GM18517 (cell line): ENCODE data around the gene PCGF1.
"Not testable (repeated sequence)": the region's sequence is repeated elsewhere in the genome, so short reads cannot be mapped to it uniquely, and the experiment has no call there.

ENCODE experiments used
- ATAC-seq: cut with Tn5 transposase; IDR thresholded peaks from one replicate; pipeline ENCODE4 v1.9.1; 2021; ENCODE audit warnings: mild to moderate bottlenecking, moderate library complexity; ENCODE audit not compliant: unreplicated experiment

The PCGF1 gene

GRCh38 chr2:74499940-74500577 is 7.4 kb downstream of the PCGF1 start:
- no peak for ATAC-seq

- ATAC-seq: no peak
Observed at GRCh38 chr2:74499267-74499939, 8.1 kb downstream of the PCGF1 start, which contains the start of gene LBX2. Gene LBX2 (minus strand): TSS chr2:74499603. CDS start chr2:74499537, 66 bp downstream.

DNA sequence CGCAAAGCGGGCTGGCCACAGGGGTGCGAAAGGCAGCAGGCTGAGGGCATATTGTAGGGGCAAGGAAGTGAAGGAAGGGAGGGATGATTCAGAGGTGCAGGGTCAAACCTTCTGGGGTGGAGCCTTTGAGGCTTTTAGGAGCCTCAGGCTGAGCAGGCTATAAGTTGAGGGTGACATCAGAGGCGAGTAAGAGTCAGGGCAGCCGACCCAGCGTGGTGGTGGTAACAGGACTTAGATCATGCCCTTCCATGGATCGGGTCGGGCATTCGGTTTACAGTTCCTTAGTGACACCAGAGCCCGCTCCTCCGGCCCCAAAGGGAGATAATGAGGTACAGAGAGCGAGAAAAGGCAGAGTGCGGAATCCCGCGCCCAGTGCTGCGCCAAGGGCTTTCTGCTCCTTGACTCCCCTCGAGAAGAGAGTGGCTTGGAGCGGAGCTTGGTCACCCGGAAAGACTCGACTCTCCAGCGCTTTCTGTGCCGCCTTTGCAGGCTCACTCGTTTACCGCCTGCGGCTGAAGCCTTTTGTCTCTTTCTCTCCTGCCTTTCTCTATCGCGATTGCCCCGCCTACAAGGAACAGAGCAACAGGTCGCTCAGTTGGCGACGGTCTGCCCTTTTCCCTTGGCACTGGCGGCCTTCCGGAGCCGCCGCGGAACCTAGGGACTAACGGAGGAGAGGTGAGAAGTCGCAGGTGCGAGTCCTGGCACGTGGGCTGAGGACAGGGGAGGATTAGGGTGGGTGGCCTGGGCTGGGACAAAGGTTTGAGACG is 8.8 kb downstream of the PCGF1 start:
- ATAC-seq: no peak

DNA sequence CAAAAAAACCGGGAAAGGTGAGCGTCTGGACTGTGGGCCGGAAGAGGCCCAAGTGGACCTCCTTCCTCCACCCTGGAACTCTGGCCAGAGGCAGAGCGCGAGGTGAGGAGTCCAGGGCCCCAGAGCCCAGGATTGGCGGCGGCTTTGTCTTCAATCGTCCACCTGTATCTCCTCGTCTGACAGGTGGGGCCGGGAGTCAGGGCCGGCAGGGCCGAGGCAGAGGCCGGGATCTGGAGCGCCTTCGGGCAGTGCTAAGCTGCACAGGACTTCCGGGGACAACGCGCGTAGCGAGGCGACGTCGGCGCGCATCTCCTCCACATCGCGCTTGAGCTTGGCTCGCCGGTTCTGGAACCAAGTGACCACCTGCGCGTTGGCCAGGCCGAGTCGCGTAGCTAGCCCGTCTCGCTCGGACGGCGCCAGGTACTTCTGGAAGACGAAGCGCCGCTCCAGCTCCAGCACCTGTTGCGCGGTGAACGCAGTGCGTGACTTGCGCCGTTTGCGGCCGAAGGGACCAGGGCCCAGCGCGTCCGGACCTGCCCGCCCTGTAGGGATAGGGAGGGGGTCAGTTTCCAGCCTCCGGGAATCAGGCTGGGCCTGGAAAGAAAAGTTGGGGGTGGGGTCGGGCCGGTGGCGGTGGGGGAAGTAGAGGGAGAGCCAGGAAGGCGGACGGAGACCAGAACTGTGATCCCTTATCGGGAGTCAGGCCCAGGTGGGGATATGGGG is 9.6 kb downstream of the PCGF1 start:
- no peak for ATAC-seq

DNA sequence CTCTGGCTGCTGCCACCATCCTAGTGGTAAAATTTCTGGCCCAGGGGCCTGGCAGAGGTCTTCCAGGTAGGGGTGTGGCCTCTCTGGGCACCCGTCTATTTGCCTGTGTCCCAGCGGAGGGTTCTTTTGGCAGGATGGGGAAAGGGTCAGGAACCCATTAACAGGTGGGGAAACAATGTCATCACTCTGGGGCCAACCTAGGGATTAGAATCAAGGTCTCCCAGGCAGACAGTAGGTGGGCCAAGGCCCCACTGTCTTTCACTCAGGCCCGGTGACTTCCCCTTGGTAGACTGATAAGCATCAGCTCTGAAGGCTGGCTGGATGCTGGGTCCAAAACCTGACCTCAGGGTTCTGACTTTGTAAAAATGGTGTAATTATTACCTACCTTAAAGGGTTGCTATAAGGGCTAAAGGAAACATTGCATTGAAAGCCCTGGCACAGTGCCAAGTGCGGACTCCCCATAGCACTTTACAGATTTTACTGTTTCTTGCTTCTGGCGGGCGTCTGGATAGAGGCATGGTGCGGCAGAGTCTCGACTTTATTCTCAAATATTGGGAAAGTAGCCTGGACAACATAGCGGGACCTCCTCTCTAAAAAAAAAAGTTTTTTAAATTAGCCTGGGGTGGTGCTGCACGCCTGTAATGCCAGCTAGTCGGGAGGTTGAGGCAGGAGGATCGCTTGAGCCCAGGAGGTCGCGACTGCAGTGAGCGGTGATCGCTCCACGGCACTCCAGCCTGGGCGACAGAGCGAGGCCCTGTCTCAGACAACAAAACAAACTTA is 10.3 kb downstream of the PCGF1 start:
- no peak for ATAC-seq

GRCh38 chr2:74495440-74495839 is 12.1 kb downstream of the PCGF1 start:
- no peak for ATAC-seq

GRCh38 chr2:74493546-74493945 is 13.9 kb downstream of the PCGF1 start:
- no peak for ATAC-seq

DNA sequence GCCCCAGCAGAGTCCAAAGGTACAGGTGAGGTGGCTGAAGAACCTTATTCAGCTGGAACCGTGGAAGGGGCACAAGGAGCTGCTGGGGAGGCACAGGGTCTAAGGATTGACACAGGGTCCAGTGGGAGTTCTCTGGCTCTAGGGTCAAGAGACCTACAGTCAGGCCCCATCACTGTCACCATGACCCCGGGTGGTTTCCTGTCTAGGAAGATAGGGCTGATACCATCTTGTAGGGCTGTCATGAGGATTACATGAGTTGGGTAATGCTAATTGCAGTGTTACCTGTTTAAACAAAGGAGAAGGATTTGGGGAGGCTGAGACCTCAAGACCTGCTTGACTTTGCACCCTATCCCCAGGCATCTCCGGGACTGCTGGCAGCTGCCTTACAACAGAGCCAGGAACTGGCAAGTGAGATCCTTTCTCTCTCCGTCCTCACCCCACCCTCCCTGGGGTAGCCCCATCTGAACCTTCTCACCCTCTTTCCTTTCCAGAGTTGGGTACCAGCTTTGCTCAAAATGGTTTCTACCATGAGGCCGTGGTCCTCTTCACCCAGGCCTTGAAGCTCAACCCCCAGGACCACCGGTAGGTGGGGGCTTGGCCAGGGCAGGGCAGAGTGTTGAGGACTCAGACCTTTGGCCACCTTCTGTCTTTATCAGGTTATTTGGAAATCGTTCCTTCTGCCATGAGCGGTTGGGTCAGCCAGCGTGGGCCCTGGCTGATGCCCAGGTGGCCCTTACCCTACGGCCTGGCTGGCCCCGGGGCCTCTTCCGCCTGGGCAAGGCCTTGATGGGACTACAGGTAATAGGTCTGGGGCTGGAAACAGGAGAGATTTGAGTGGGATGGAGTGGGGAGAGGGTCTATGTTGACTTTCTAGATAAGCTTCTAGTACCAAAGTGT is 15.6 kb downstream of the PCGF1 start:
- ATAC-seq: no peak

GRCh38 chr2:74489906-74490305 is 17.6 kb downstream of the PCGF1 start:
- no peak for ATAC-seq

- no peak for ATAC-seq
Observed at GRCh38 chr2:74488643-74489481, 18.6 kb downstream of the PCGF1 start.

GRCh38 chr2:74486141-74486540 is 21.4 kb downstream of the PCGF1 start:
- no peak for ATAC-seq

DNA sequence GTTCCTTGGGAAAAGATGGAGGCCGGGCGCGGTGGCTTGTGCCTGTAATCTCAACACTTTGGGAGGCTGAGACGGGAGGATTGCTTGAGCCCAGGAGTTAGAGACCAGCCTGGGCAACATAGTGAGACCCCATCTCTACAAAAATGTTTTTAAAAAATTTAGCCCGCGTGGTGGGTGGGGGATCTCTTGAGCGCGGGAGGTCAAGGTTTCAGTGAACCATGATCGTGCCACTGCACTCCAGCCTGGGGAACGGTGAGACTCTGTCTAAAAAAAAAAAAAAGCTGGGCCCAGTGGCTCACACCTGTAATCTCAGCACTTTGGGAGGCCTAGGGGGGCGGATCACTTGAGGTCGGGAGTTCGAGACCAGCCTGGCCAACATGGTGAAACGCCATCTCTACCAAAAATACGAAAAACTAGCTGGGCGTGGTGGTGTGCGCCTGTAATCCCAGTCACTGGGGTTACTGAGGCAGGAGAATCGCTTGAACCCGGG is 23.8 kb downstream of the PCGF1 start:
- not testable (repeated sequence) for ATAC-seq

DNA sequence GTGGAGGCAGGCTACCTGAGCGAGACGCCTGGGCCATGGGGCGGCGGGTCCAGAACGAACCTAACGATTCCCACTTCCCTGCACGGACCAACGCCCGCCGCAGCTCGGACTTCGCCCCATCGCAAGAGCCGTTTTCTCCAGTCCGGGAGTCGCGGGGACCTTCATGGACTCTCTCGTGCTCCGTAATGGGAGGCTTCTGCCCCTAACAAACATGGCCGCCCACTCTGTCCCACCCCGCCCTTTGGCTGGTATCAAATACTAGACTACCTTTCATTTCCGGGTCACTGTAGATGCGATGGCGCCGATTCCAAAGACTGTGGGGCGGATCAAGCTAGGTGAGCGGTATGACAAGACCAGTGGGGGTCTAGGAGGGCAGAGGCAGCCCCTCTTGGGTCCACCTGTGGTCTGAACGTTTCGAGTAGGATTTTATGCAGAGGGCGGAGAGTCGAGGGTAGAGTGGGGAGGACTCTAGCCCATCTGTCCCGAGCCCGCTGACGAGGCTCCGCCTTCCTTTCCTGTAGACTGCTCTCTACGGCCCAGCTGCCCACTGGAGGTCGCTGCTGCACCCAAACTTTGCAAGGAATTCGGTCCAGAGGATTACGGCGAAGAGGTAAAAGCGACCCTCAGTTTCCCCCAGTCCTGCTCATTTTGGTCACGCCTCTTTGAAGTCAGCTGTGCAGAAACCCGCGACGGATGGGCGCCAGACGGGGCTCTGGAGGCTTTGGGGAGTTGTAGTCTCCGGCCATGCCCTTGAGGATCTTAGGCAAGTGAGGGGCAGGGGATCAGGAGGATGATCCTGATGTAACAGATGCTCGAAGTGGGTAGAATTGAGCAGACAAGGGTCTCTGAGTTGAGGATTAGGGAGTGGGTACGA is 24.5 kb downstream of the PCGF1 start, which contains the start of the genes CCDC142 and TTC31:
TSS of gene CCDC142 (minus strand) at position 198 of the 874 bp plus-strand sequence. CDS start at position 37, 161 bp downstream.
TSS of gene TTC31 (plus strand) at position 281 of the 874 bp plus-strand sequence. CDS start at position 296, 15 bp downstream.
- ATAC-seq: peak; percentile 93

GRCh38 chr2:74481961-74482800 is 25.3 kb downstream of the PCGF1 start:
- peak; percentile 38 for ATAC-seq

- ATAC-seq: no peak
Observed at GRCh38 chr2:74481431-74481830, 26.1 kb downstream of the PCGF1 start.

DNA sequence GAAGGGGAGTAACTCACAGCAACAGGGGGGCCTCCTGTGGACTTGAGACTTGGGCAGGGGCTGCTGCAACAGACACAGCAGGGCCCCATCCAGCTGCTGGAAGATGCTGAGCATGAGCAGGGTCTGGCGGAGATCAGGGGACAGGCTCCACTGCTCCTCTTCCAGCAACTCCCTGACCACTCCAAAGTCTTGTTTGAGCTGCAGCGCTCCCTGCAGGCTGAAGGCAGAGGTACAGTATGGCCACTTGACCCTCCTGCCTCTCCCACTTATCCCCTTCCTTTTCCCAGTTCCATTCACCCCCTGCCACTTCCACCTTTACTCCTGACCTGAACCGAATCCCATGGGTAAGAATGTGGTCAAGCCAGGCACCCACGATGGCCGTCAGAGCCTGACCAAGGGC is 32.6 kb downstream of the PCGF1 start:
- no peak for ATAC-seq
